ENCODE data around the gene PSMG4. TPM values are rescaled to one million over a fixed set of nuclear protein-coding genes. Genes with fewer than 3 reads are reported as not detected.

PSMG4 gene
- polyA plus RNA-seq, 1 donor (not counting 4 experiments of a cell fraction or from before 2014, with no cell fraction given), result 16.3 TPM

DNA sequence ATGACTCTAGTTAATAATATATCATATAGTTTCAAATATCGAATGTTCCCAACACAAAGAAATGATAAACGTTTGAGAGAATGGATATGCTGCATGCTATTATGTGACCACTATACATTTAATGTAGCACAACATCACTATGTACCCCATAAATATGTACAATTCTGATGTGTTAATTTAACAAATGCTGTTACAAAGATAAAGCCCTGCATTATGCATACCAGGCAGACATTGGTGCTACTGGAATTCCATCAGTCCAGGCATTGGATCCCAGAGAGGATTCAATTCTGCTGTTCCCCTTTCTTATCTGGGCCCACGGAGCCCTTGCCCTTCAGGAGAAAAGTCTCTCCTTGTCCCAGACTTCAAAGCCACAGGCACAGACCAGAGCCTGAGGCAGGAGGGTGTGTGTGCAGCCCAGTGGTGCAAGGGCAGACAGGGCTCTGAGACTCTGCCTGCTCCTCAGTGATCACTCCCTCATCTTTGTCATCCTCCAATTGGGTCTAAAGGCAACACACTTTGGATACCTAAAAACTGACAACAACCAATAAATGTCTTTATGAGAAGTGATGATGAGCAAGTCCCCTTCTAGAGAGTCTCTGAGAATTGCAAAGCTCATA is 45.2 kb downstream of the PSMG4 start:
- no peak overlapping the region for H3K9ac ChIP-seq (ENCODE audit: control insufficient read depth, extremely low read depth, insufficient read depth, low read length)
- H3K9me1 ChIP-seq (ENCODE audit: control insufficient read depth, extremely low read depth, insufficient read depth, low read length), result no peaks in the 10 kb centered on the region
- H3K4me1 ChIP-seq (ENCODE audit: control insufficient read depth, extremely low read depth, insufficient read depth, low read length), result no peaks in the 10 kb centered on the region
- no peaks in the 10 kb centered on the region for H4K20me1 ChIP-seq (ENCODE audit: control insufficient read depth, extremely low read depth, insufficient read depth, low read length)
- no peak overlapping the region for H3K4me3 ChIP-seq (ENCODE audit: control insufficient read depth in 2 of 3, extremely low read depth in 1 of 3, insufficient read depth in 2 of 3, low read depth in 1 of 3, low read length in 3 of 3)
- H3K27me3 ChIP-seq (ENCODE audit: control insufficient read depth, extremely low read depth, insufficient read depth, low read length), result no peaks in the 10 kb centered on the region
- H2AFZ ChIP-seq (ENCODE audit: control insufficient read depth, low read length), result no peak overlapping the region
- no peaks in the 10 kb centered on the region for H3K79me2 ChIP-seq (ENCODE audit: control insufficient read depth, insufficient read depth, low read length)
- H3K4me2 ChIP-seq (ENCODE audit: control insufficient read depth, extremely low read depth, insufficient read depth, low read depth, low read length), result no peak overlapping the region
- DNase-seq (ENCODE audit: low read depth, low spot score) (no peak), FAIRE-seq (no peak)
- no peak overlapping the region for H3K27ac ChIP-seq (ENCODE audit: control insufficient read depth, insufficient read depth, low read length)
- no peaks in the 10 kb centered on the region for H3K9me3 ChIP-seq (ENCODE audit: control insufficient read depth, low read depth, low read length)
- no peak for TF ChIP-seq EZH2 (IDR thresholded peaks at IDR 0.05; ENCODE audit: low read length)
- TF ChIP-seq, protein P1, sequence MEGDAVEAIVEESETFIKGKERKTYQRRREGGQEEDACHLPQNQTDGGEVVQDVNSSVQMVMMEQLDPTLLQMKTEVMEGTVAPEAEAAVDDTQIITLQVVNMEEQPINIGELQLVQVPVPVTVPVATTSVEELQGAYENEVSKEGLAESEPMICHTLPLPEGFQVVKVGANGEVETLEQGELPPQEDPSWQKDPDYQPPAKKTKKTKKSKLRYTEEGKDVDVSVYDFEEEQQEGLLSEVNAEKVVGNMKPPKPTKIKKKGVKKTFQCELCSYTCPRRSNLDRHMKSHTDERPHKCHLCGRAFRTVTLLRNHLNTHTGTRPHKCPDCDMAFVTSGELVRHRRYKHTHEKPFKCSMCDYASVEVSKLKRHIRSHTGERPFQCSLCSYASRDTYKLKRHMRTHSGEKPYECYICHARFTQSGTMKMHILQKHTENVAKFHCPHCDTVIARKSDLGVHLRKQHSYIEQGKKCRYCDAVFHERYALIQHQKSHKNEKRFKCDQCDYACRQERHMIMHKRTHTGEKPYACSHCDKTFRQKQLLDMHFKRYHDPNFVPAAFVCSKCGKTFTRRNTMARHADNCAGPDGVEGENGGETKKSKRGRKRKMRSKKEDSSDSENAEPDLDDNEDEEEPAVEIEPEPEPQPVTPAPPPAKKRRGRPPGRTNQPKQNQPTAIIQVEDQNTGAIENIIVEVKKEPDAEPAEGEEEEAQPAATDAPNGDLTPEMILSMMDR (optimal IDR thresholded peaks at IDR 0.05 in 1 of 3, IDR thresholded peaks at IDR 0.05 in 1 of 3, conservative IDR thresholded peaks at IDR 0.05 in 1 of 3; ENCODE audit: extremely low read depth in 1 of 3, insufficient read depth in 2 of 3, low read length in 3 of 3), result no peak
- peaks cover 0 to 2% of the 10 kb centered on the region in 2 experiments for H3K36me3 ChIP-seq (ENCODE audit: control insufficient read depth in 2 of 2, extremely low read depth in 1 of 2, insufficient read depth in 2 of 2, low read length in 2 of 2)
- dilution Hi-C loops (cut with MboI; ENCODE audit: extremely low pct_ligation_motif_present, low sequenced_read_pairs), result no loop called here

DNA sequence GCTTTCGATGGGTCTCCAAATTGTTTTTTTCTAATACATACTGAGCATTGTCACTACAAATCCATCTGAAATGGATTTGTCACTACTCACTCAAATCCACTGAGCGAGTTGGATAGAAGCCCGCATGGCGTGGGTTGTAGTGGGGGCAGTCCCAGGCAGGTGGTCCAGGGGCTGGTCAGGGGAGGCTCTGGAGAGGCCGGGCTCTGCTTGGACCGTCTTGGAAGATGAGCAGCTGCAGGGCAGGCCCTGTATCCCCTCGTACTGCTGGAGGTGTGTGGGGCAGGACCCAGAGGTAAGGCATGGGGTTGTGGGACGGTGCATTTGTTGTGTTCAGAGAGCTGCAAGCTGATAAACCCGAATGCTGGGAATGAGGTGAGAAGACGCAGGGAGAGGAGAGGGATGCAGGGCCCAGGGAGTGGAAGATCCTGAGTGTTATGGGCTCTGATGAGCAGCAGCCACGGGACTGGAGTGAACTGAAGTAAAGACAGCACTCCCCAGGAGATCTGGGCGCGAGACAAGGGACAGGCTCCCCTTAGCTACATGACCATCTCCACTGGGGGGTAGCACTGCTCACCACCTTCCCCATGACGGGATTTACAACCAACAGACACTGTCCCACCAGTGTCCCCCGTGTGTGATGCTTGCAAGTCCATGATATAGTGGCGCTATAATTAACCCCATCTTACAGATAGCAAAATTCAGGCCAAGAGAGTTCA is 45.9 kb downstream of the PSMG4 start:
- Histone ChIP-seq H3K4me2 (ENCODE audit: control insufficient read depth, extremely low read depth, insufficient read depth, low read depth, low read length) (no peak overlapping the region), H3K27me3 (ENCODE audit: control insufficient read depth, extremely low read depth, insufficient read depth, low read length) (no peaks in the 10 kb centered on the region), H3K9ac (ENCODE audit: control insufficient read depth, extremely low read depth, insufficient read depth, low read length) (no peak overlapping the region), H3K9me1 (ENCODE audit: control insufficient read depth, extremely low read depth, insufficient read depth, low read length) (no peaks in the 10 kb centered on the region), H2AFZ (ENCODE audit: control insufficient read depth, low read length) (no peak overlapping the region), H3K4me3 (ENCODE audit: control insufficient read depth in 2 of 3, extremely low read depth in 1 of 3, insufficient read depth in 2 of 3, low read depth in 1 of 3, low read length in 3 of 3) (no peak overlapping the region), H4K20me1 (ENCODE audit: control insufficient read depth, extremely low read depth, insufficient read depth, low read length) (no peaks in the 10 kb centered on the region), H3K79me2 (ENCODE audit: control insufficient read depth, insufficient read depth, low read length) (no peaks in the 10 kb centered on the region), H3K9me3 (ENCODE audit: control insufficient read depth, low read depth, low read length) (no peaks in the 10 kb centered on the region), H3K4me1 (ENCODE audit: control insufficient read depth, extremely low read depth, insufficient read depth, low read length) (no peaks in the 10 kb centered on the region), H3K27ac (ENCODE audit: control insufficient read depth, insufficient read depth, low read length) (no peak overlapping the region), H3K36me3 (ENCODE audit: control insufficient read depth in 2 of 2, extremely low read depth in 1 of 2, insufficient read depth in 2 of 2, low read length in 2 of 2) (peaks cover 0 to 2% of the 10 kb centered on the region in 2 experiments)
- no peak for DNase-seq (ENCODE audit: low read depth, low spot score)
- TF ChIP-seq, protein P1 (optimal IDR thresholded peaks at IDR 0.05 in 1 of 3, IDR thresholded peaks at IDR 0.05 in 1 of 3, conservative IDR thresholded peaks at IDR 0.05 in 1 of 3; ENCODE audit: extremely low read depth in 1 of 3, insufficient read depth in 2 of 3, low read length in 3 of 3), result no peak
- TF ChIP-seq EZH2 (IDR thresholded peaks at IDR 0.05; ENCODE audit: low read length), result no peak
- no peak for FAIRE-seq
- dilution Hi-C loops (cut with MboI; ENCODE audit: extremely low pct_ligation_motif_present, low sequenced_read_pairs), result no loop called here
